WTC11 (cell line): ENCODE data around the gene PDGFRB. TPM values are rescaled to one million over a fixed set of nuclear protein-coding genes. Genes with fewer than 3 reads are reported as not detected.

Experiments used
- ATAC-seq: fragments of 200-7000 bp; cut with Tn5 transposase; 2 replicates; pipeline ENCODE4 v1.10.0; 2021; ENCODE audit warnings: mild to moderate bottlenecking, moderate library complexity
- CTCF ChIA-PET: fragments of 300-600 bp; sonication (Branson Sonifier 250); formaldehyde crosslinking; loops from one replicate; lab custom pipeline; 2021; ENCODE audit warnings: antibody characterized with exemption; lab: Charles Lee
- POLR2A ChIA-PET: fragments of 350-600 bp; sonication (Branson Sonifier 250); formaldehyde crosslinking; loops from one replicate; lab custom pipeline; 2021; ENCODE audit warnings: antibody characterized with exemption; lab: Charles Lee
- DNase-seq: peaks from one replicate; pipeline ENCODE4 v3.0.0; 2021; ENCODE audit warnings: low spot score
- H3K27ac Mint-ChIP-seq: 2 replicates; pipeline ENCODE4 v1.8.0; 2021; ENCODE audit warnings: mixed read lengths
- H3K27me3 Mint-ChIP-seq: 2 replicates; pipeline ENCODE4 v1.8.0; 2021; ENCODE audit warnings: low read depth, mild to moderate bottlenecking, moderate library complexity, mixed read lengths
- H3K36me3 Mint-ChIP-seq: 2 replicates; pipeline ENCODE4 v1.8.0; 2021; ENCODE audit warnings: mixed read lengths
- H3K4me1 Mint-ChIP-seq: 2 replicates; pipeline ENCODE4 v1.8.0; 2022; ENCODE audit warnings: mixed read lengths
- H3K4me3 Mint-ChIP-seq: 2 replicates; pipeline ENCODE4 v1.8.0; 2021; ENCODE audit warnings: mild to moderate bottlenecking, moderate library complexity, mixed read lengths
- H3K9me3 Mint-ChIP-seq: 2 replicates; pipeline ENCODE4 v1.8.0; 2021; ENCODE audit warnings: mixed read lengths
- GABPB1 ChIP-seq: sonication (generic); formaldehyde crosslinking; IDR thresholded peaks from 2 replicates; pipeline ENCODE4 v1.8.1; 2023; ENCODE audit warnings: mild to moderate bottlenecking, missing genetic modification reagents
- PRDM15 ChIP-seq: sonication (generic); formaldehyde crosslinking; IDR thresholded peaks from 2 replicates; pipeline ENCODE4 v1.8.0; 2022; ENCODE audit warnings: missing genetic modification reagents
- PREB ChIP-seq: sonication (generic); formaldehyde crosslinking; IDR thresholded peaks from 2 replicates; pipeline ENCODE4 v1.8.1; 2022; ENCODE audit warnings: mild to moderate bottlenecking, missing genetic modification reagents, moderate library complexity, borderline replicate concordance
- RELA ChIP-seq: sonication (generic); formaldehyde crosslinking; IDR thresholded peaks from 2 replicates; pipeline ENCODE4 v1.8.1; 2022; ENCODE audit warnings: missing genetic modification reagents, mild to moderate bottlenecking, borderline replicate concordance
- ZNF121 ChIP-seq: sonication (generic); formaldehyde crosslinking; IDR thresholded peaks from 2 replicates; pipeline ENCODE4 v1.8.0; 2023; ENCODE audit warnings: missing genetic modification reagents
- ZNF416 ChIP-seq: fragments of 250-450 bp; sonication (Bioruptor Pico); IDR thresholded peaks from 2 replicates; pipeline ENCODE4 v1.9.0; 2021; ENCODE audit warnings: mild to moderate bottlenecking, inconsistent platforms
- ZNF423 ChIP-seq: fragments of 250-450 bp; sonication (Bioruptor Pico); IDR thresholded peaks from 2 replicates; pipeline ENCODE4 v2.1.2; 2022; ENCODE audit warnings: mild to moderate bottlenecking, moderate library complexity
- total RNA-seq: library from RNA; stranded (reverse); gene quantifications from 3 replicates; pipeline ENCODE4 v1.2.3, GENCODE V29; 2021
- TF ChIP-seq, protein P1 (sequence below): sonication (generic); formaldehyde crosslinking; IDR thresholded peaks from 2 replicates; pipeline ENCODE4 v1.8.1; 2023; ENCODE audit warnings: mild to moderate bottlenecking, missing genetic modification reagents, moderate library complexity
- TF ChIP-seq, protein P2 (sequence below): sonication (generic); formaldehyde crosslinking; IDR thresholded peaks from 2 replicates; pipeline ENCODE4 v1.8.1; 2022; ENCODE audit warnings: missing genetic modification reagents, borderline replicate concordance

Gene PDGFRB
- total RNA-seq, 1 experiment from 2014 or later = 5.1 TPM

- Mint-ChIP-seq H3K27me3 (no peaks in the 10 kb centered on the region; the same call in 1 of the 2 replicates), H3K9me3 (no peaks in the 10 kb centered on the region), H3K36me3 (no peaks in the 10 kb centered on the region), H3K27ac (no peak overlapping the region), H3K4me1 (peaks cover 40% of the 10 kb centered on the region), H3K4me3 (no peak overlapping the region)
- ATAC-seq (peak; percentile 31), DNase-seq (no peak)
- POLR2A ChIA-PET = interaction anchor here (0.8 kb wide), 1 partner anchor 10 kb away, joined by 3 read pairs; no protein-coding TSS in a partner anchor
- CTCF ChIA-PET = interaction anchor here (0.7 to 1.6 kb wide), 2 partner anchors 11 to 38 kb away, joined by 3 to 5 read pairs; partner anchors contain the start of gene PDGFRB
- no peak for TF ChIP-seq ZNF416 (CRISPR knock-in tag)
- no peak for TF ChIP-seq RELA
- TF ChIP-seq ZNF423 (CRISPR knock-in tag) = 0 out of 2 replicates have a peak, but pooled peaks have one; percentile 19
Observed at GRCh38 chr5:150144246-150144801, 11.3 kb downstream of the PDGFRB start.

GRCh38 chr5:150143350-150144245 lies 12.0 kb downstream of the PDGFRB start:
- H3K4me1 Mint-ChIP-seq = peaks cover 47% of the 10 kb centered on the region
- no peak for TF ChIP-seq PREB (CRISPR knock-in tag)
- TF ChIP-seq ZNF121 (CRISPR knock-in tag) = no peak
- TF ChIP-seq, protein P1, sequence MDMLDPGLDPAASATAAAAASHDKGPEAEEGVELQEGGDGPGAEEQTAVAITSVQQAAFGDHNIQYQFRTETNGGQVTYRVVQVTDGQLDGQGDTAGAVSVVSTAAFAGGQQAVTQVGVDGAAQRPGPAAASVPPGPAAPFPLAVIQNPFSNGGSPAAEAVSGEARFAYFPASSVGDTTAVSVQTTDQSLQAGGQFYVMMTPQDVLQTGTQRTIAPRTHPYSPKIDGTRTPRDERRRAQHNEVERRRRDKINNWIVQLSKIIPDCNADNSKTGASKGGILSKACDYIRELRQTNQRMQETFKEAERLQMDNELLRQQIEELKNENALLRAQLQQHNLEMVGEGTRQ (CRISPR knock-in tag) = peak; percentile 60; the same call in 1 of the 2 replicates
- TF ChIP-seq PRDM15 (CRISPR knock-in tag) = peak; percentile 73
- POLR2A ChIA-PET = no interaction called here
- no peak overlapping the region for H3K4me3 Mint-ChIP-seq
- no peaks in the 10 kb centered on the region for H3K9me3 Mint-ChIP-seq
- no peaks in the 10 kb centered on the region for H3K36me3 Mint-ChIP-seq
- no peak overlapping the region for H3K27ac Mint-ChIP-seq
- ATAC-seq = peak; percentile 17
- H3K27me3 Mint-ChIP-seq = no peaks in the 10 kb centered on the region; the same call in 1 of the 2 replicates
- DNase-seq = no peak
- CTCF ChIA-PET = interaction anchor here (0.7 to 0.8 kb wide), 2 partner anchors 32 to 38 kb away, joined by 3 read pairs; no protein-coding TSS in a partner anchor

GRCh38 chr5:150142959-150143349 lies 12.7 kb downstream of the PDGFRB start:
- Mint-ChIP-seq H3K27ac (no peak overlapping the region), H3K4me1 (peaks cover 53% of the 10 kb centered on the region), H3K36me3 (no peaks in the 10 kb centered on the region), H3K9me3 (no peaks in the 10 kb centered on the region), H3K4me3 (no peak overlapping the region), H3K27me3 (no peaks in the 10 kb centered on the region; the same call in 1 of the 2 replicates)
- ChIA-PET CTCF (interaction anchor here (0.8 kb wide), 1 partner anchor 33 kb away, joined by 3 read pairs; no protein-coding TSS in a partner anchor), POLR2A (no interaction called here)
- DNase-seq (no peak), ATAC-seq (no peak)
- TF ChIP-seq GABPB1 = peak; percentile 97
- TF ChIP-seq, protein P2, sequence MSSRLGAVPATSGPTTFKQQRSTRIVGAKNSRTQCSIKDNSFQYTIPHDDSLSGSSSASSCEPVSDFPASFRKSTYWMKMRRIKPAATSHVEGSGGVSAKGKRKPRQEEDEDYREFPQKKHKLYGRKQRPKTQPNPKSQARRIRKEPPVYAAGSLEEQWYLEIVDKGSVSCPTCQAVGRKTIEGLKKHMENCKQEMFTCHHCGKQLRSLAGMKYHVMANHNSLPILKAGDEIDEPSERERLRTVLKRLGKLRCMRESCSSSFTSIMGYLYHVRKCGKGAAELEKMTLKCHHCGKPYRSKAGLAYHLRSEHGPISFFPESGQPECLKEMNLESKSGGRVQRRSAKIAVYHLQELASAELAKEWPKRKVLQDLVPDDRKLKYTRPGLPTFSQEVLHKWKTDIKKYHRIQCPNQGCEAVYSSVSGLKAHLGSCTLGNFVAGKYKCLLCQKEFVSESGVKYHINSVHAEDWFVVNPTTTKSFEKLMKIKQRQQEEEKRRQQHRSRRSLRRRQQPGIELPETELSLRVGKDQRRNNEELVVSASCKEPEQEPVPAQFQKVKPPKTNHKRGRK (CRISPR knock-in tag) = no peak
